Retinal pigment epithelial cell (primary cell): ENCODE results near the gene BCL2.

Experiments
- DNase-seq: peaks from one replicate; pipeline ENCODE4 v3.0.0-alpha.2; 2010; ENCODE audit warnings: low read depth
- H3K4me3 ChIP-seq: 2 replicates; pipeline ENCODE4 v1.5.1; 2011; ENCODE audit warnings: mild to moderate bottlenecking, low read length, control low read depth, moderate library complexity
- CTCF ChIP-seq: conservative IDR thresholded peaks from 2 replicates; pipeline ENCODE4 v1.5.1; 2011; ENCODE audit warnings: low read depth, low read length, control low read depth, inconsistent platforms

The BCL2 gene

GRCh38 chr18:63271148-63271547 is 48.4 kb downstream of the BCL2 start:
- TF ChIP-seq CTCF, result no peak
- DNase-seq, result no peak

GRCh38 chr18:63267975-63268721 is 51.4 kb downstream of the BCL2 start:
- DNase-seq, result no peak
- TF ChIP-seq CTCF, result no peak
- H3K4me3 ChIP-seq, result no peak overlapping the region

More at GRCh38 chr18:63271148-63271547, 48.4 kb downstream of the BCL2 start:
- H3K4me3 ChIP-seq, result no peak overlapping the region

- DNase-seq, result no peak
- TF ChIP-seq CTCF, result no peak
Measured at GRCh38 chr18:63266888-63267790, 52.4 kb downstream of the BCL2 start.

GRCh38 chr18:63265326-63265725 is 54.2 kb downstream of the BCL2 start:
- H3K4me3 ChIP-seq, result no peak overlapping the region
- no peak for DNase-seq
- TF ChIP-seq CTCF, result no peak

More at GRCh38 chr18:63266888-63267790, 52.4 kb downstream of the BCL2 start:
- no peak overlapping the region for H3K4me3 ChIP-seq

- no peak for TF ChIP-seq CTCF
- DNase-seq, result no peak
- H3K4me3 ChIP-seq, result no peak overlapping the region
Measured at GRCh38 chr18:63264871-63265270, 54.7 kb downstream of the BCL2 start.

- no peak overlapping the region for H3K4me3 ChIP-seq
- TF ChIP-seq CTCF, result no peak
Measured at GRCh38 chr18:63263444-63263843, 56.1 kb downstream of the BCL2 start.

More at GRCh38 chr18:63263444-63263843, 56.1 kb downstream of the BCL2 start:
- DNase-seq, result no peak
